Heart left ventricle (tissue), 16 donors: ENCODE data around the gene DAGLA. TPM values are rescaled to one million over a fixed set of nuclear protein-coding genes. Genes with fewer than 3 reads are reported as not detected.
"Not testable (repeated sequence)": the region's sequence is repeated elsewhere in the genome, so short reads cannot be mapped to it uniquely, and the experiment has no call there.

ENCODE experiments used
- ATAC-seq, 4 donors: fragments of 200-7000 bp; cut with Tn5 transposase; one replicate each; pipeline ENCODE4 v1.9.1; 2020 to 2022; ENCODE audit warnings: moderate library complexity in 4 of 4, mild to moderate bottlenecking in 3 of 4, moderate number of reproducible peaks in 1 of 4
- DNase-seq, 5 donors: peaks; one replicate each; pipeline ENCODE4 v3.0.0-alpha.2; 2020
- H3K27ac ChIP-seq, 12 donors: fragments of 200-600 bp; sonication (generic) in 4 of 12; one replicate each; pipeline versions ENCODE4 v1.5.0 to v1.8.0; 2016 to 2022; ENCODE audit warnings: mild to moderate bottlenecking in 2 of 12
- H3K27me3 ChIP-seq, 9 donors: fragments of 200-600 bp; sonication (generic) in 2 of 9; one replicate each; pipeline versions ENCODE4 v1.5.1 to v1.8.0; 2016 to 2022; ENCODE audit warnings: mild to moderate bottlenecking in 3 of 9
- H3K36me3 ChIP-seq, 9 donors: fragments of 200-600 bp; sonication (generic) in 2 of 9; one replicate each; pipeline versions ENCODE4 v1.5.0 to v1.8.0; 2018 to 2022; ENCODE audit warnings: mild to moderate bottlenecking in 2 of 9
- H3K4me1 ChIP-seq, 12 donors: fragments of 200-600 bp; sonication (generic) in 4 of 12; one replicate each; pipeline versions ENCODE4 v1.5.0 to v1.8.0; 2016 to 2022; ENCODE audit warnings: mild to moderate bottlenecking in 3 of 12
- H3K4me3 ChIP-seq, 12 donors: fragments of 200-600 bp; sonication (generic) in 4 of 12; one replicate each; pipeline versions ENCODE4 v1.5.0 to v1.8.0; 2017 to 2022; ENCODE audit warnings: mild to moderate bottlenecking in 9 of 12, moderate library complexity in 4 of 12
- H3K9me3 ChIP-seq, 12 donors: fragments of 200-600 bp; sonication (generic) in 4 of 12; one replicate each; pipeline versions ENCODE4 v1.5.0 to v1.8.0; 2016 to 2022; ENCODE audit warnings: mild to moderate bottlenecking in 1 of 12
- POLR2A ChIP-seq, 2 donors: fragments of 450-650 bp; IDR thresholded peaks; one replicate each; pipeline ENCODE4 v1.6.1; 2017; ENCODE audit warnings: antibody characterized with exemption in 2 of 2, mild to moderate bottlenecking in 2 of 2, moderate library complexity in 2 of 2
- WGBS, 4 donors: extraction: QIAGEN DNeasy Blood & Tissue Kit in 2 of 4; methylation state at CpG; one replicate each; pipeline versions ENCODE4 v1.1.5 to v1.1.7; 2013 to 2018; 5-methylcytosine and 5-hydroxymethylcytosine counted together
- intact Hi-C, 10 donors: fragments of 100-400 bp; cut with DNase I; formaldehyde crosslinking; loops; one replicate each; pipeline versions ENCODE4 v1.11.1 to v1.14.2; 2022
- polyA plus RNA-seq, 2 donors: library from polyadenylated mRNA; stranded (reverse); fragments of 200-250 nt; gene quantifications; one replicate each; pipeline ENCODE4 v1.2.3, GENCODE V29; 2013
- total RNA-seq, 9 donors: library from RNA; depleted of rRNA in 2 of 9; stranded (reverse); fragments of >200 nt in 2 of 9; fragmentation: NEBNext Ultra II Directional in 3 of 9; extraction: Animal tissue kit (Norgen Biotek cat#: 25700) in 3 of 9; gene quantifications; one replicate each; pipeline versions ENCODE4 v1.1.0 to v1.2.4, GENCODE V29; 2016 to 2023
- TF ChIP-seq, protein P1 (sequence below), 12 donors: fragments of 200-600 bp; sonication (generic) in 4 of 12; IDR thresholded peaks; one replicate each; pipeline versions ENCODE4 v1.5.0 to v1.8.0; 2018 to 2022; ENCODE audit warnings: antibody characterized with exemption in 12 of 12, mild to moderate bottlenecking in 5 of 12
- donor health status: ischemic (EF 13 %, LVEDD 7.1; RV severe dilation, severe dysfunction).
- donor health status: healthy with polysubstance abuse.
- donor health status: DM: no; HTN: yes; CAD: no.
- donor health status: DM: no; HTN: no; CAD: no.
- donor health status: ischemic (EF 25% LVEDD 6.9; RV normal size, moderate dysfunction).
- donor health status: ischemic (EF 25% LVEDD 5.7; RV mildly dilated, moderate dysfunction).
- donor health status: healthy.
- donor health status: DM: yes; HTN: yes; CAD: no.
- donor health status: ischemic (EF 35%, LVEDD 5.7; RV mildly dilated, moderate dysfunction).
- donor health status: nonischemic (EF 11% LVEDD 7.7; RV severe dilation, severe dysfunction).
- donor health status: DM: yes; HTN: yes; CAD: no.
- donor health status: PGD.
- donor health status: ischemic (EF 29% LVEDD 5.4; RV normal size, mild dysfunction).
- donor health status: nonischemic (EF 23%, LVEDD 6.1; RV moderate dilation, normal function).

Gene DAGLA
- total and polyA plus RNA-seq, 11 donors: 2.2 to 5.6 (median 3.3) TPM

DNA sequence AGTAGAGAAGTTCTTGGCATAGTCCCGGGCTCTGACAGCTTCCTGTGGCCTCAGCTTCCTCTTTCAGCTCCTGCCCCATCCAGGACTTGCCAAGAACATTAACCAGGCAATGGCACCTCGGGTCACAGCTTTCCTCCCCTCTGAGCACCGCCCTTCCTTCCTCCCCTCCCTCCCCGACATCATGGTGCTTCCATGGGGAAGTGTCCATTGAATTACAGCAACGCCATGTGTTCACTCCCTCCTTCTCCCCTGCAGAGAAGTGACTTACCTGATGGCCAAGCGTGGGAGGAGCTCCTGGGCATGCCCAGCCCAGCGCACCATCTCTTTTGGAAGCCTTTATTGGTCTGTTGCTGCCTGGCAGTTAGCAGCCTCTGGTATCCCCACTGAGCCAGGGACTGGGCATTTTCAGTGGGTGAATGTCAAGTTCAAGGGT is 25.8 kb upstream of the DAGLA start:
- ATAC-seq: peak; percentile 90 to 96 (median 92)
- Histone ChIP-seq H3K4me3 (no peak overlapping the region), H3K36me3 (no peaks in the 10 kb centered on the region), H3K27me3 (no peaks in the 10 kb centered on the region), H3K27ac (peak overlapping the region in 6 of 12 donors; percentile 25 to 66 (median 47)), H3K9me3 (no peaks in the 10 kb centered on the region), H3K4me1 (peaks cover 0 to 15% (median 5%) of the 10 kb centered on the region in 12 donors)
- WGBS, 4 donors: 22 to 35% (median 30%) methylated on average over 7 of the region's 7 CpGs
- TF ChIP-seq, protein P1, sequence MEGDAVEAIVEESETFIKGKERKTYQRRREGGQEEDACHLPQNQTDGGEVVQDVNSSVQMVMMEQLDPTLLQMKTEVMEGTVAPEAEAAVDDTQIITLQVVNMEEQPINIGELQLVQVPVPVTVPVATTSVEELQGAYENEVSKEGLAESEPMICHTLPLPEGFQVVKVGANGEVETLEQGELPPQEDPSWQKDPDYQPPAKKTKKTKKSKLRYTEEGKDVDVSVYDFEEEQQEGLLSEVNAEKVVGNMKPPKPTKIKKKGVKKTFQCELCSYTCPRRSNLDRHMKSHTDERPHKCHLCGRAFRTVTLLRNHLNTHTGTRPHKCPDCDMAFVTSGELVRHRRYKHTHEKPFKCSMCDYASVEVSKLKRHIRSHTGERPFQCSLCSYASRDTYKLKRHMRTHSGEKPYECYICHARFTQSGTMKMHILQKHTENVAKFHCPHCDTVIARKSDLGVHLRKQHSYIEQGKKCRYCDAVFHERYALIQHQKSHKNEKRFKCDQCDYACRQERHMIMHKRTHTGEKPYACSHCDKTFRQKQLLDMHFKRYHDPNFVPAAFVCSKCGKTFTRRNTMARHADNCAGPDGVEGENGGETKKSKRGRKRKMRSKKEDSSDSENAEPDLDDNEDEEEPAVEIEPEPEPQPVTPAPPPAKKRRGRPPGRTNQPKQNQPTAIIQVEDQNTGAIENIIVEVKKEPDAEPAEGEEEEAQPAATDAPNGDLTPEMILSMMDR (IDR thresholded peaks at IDR 0.05): no peak
- no peak for TF ChIP-seq POLR2A (IDR thresholded peaks at IDR 0.05)
- peak; percentile 67 to 86 (median 71) for DNase-seq
- intact Hi-C loops: no loop called here

DNA sequence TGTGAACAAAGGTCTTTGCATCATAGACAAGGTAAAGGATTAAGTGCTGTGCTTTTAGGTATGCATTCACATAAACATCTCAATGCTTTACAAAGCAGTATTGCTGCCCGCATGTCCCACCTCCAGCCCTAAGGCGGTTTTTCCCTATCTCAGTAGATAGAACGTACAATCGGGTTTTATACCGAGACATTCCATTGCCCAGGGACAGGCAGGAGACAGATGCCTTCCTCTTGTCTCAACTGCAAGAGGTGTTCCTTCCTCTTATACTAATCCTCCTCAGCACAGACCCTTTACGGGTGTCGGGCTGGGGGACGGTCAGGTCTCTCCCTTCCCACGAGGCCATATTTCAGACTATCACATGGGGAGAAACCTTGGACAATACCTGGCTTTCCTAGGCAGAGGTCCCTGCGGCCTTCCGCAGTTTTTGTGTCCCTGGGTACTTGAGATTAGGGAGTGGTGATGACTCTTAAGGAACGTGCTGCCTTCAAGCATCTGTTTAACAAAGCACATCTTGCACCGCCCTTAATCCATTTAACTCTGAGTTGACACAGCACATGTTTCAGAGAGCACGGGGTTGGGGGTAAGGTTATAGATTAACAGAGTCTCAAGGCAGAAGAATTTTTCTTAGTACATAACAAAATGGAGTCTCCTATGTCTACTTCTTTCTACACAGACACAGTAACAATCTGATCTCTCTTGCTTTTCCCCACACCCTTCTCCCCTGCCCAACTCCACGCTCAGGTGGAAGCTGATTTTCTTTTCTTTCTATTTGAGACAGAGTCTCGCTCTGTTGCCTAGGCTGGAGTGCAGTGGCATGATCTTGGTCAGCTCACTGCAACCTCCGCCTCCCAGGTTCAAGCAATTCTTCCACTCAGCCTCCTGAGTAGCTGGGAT is 24.7 kb upstream of the DAGLA start:
- intact Hi-C loops, H3K36me3 ChIP-seq, H3K27me3 ChIP-seq, DNase-seq, H3K27ac ChIP-seq, H3K4me3 ChIP-seq, H3K9me3 ChIP-seq, ATAC-seq: not testable (repeated sequence)
- peaks cover 0 to 15% (median 5%) of the 10 kb centered on the region in 12 donors for H3K4me1 ChIP-seq
- WGBS, 4 donors: 65 to 71% (median 69%) methylated on average over 15 to 17 of the region's 17 CpGs

DNA sequence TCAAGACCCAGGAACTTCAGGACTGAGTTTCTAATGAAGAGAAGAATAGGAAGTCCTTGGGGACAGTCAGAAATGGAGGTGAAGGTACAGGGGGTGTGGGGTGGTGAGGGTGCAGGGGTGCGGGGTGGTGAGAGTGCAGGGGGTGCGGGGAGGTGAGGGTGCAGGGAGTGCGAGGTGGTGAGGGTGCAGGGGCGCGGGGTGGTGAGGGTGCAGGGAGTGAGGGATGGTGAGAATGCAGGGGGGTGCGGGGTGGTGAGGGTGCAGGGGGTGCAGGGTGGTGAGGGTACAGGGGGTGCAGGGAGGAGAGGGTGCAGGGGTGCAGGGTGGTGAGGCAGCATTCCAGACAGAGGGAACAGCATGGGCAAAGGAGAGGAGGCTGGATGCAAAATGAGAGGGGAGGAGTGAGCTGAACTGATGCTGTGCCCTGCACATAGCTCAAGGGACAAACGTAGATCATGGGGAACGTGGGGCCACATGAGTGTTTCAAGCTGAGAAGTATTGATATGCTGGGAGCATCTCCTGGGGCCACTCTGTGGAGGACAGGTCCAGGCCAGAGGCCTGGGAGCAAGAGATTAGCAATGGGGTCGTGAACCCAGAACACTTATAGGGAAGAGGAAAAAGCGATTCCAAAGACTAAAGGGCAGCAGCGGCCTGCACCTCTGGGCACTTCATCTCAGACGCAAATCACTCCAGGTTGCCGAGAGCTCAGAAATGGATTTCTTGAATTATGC is 23.7 kb upstream of the DAGLA start:
- DNase-seq (no peak), ATAC-seq (peak in 1 of 4 donors; percentile 14)
- Histone ChIP-seq H3K36me3 (no peaks in the 10 kb centered on the region), H3K4me1 (peaks cover 0 to 15% (median 5%) of the 10 kb centered on the region in 12 donors), H3K9me3 (no peaks in the 10 kb centered on the region), H3K4me3 (no peak overlapping the region), H3K27me3 (no peaks in the 10 kb centered on the region), H3K27ac (no peak overlapping the region)
- TF ChIP-seq, protein P1 (IDR thresholded peaks at IDR 0.05): no peak
- TF ChIP-seq POLR2A (IDR thresholded peaks at IDR 0.05): no peak
- intact Hi-C loops: no loop called here
- 89 to 92% (median 90%) methylated on average over 13 of the region's 13 CpGs for WGBS, 4 donors

DNA sequence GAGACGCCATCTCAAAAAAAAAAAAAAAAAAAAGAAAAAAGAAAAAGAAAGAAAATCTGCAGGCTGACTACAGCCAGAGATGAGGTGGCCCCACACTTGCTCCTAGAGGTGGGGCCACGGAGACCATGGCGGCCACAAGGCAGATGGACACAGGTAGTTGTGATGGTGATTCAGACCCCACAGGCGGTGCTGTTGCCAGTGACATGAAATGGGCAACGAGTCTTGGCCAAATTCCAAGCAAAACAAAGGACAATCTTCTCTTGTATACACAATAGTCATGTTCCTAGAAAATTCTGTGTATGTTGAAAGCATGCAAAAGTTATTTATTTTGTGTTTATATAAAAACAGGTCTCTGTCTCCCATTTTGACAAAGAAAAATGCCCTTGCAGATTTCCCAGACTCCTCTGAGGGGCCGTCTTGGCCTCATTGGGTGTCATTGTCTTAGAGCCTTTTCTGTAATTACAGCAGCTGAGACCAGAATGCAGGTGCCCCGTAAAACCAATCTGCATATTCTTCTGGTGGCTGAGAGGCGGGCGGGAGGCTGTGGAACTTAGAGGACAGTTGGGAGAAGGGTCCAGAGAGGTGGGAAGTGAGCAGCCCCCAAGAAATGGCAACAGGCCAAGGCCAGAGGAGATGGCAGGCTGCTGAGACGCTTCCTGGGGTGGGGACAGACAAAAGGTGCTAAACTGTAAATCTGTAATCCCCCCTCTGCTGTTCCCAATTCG is 22.5 kb upstream of the DAGLA start:
- Histone ChIP-seq H3K4me3 (no peak overlapping the region), H3K36me3 (no peaks in the 10 kb centered on the region), H3K4me1 (peaks cover 0 to 15% (median 5%) of the 10 kb centered on the region in 12 donors), H3K9me3 (no peaks in the 10 kb centered on the region), H3K27me3 (no peaks in the 10 kb centered on the region), H3K27ac (no peak overlapping the region)
- TF ChIP-seq, protein P1 (IDR thresholded peaks at IDR 0.05): no peak
- no peak for TF ChIP-seq POLR2A (IDR thresholded peaks at IDR 0.05)
- no peak for ATAC-seq
- intact Hi-C loops: no loop called here
- DNase-seq: no peak
- WGBS, 4 donors: 72 to 77% (median 74%) methylated on average over 11 of the region's 11 CpGs
